Hematopoietic multipotent progenitor cell treated with erythropoietin and hydrocortisone succinate and interleukin-3 and kit ligand, for 6 days (in vitro differentiated cells): ENCODE data around the gene C17orf113.
A peak's percentile ranks its signal among the peaks of the same experiment; 100 is the strongest.

ENCODE experiments used
- DNase-seq: peaks from one replicate; pipeline ENCODE4 v3.0.0-alpha.2; 2015

C17orf113 gene

DNA sequence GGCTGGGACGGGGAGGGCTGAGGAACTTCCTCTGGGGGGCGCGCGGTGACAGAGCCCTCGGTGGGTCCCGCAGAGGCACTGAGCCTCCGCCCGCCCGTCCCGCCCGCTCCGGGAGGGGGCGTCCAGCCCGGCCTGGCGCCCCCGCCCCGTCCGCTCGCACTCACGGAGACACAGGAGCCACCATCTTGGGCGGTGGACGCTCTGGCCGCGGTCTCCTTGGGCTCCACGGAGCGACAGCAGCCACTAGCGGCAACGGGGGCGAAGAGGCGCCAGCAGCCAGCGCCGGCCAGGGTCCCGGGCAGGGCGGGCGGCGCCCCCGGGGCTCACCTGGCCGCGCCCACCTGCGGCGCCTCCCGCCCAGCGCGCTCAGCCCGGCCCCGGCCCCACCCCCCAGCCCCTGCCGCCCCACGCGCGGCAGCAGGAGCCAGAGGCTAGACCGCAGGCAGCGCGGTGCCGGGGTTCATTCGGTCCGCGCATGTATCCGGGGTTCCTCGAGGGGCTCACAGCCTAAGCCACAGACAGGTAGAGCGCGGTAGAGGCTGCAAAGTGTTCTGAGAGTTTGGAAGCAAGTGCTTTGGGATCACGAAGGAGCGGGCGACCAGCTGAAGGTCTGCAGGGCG is at the start of gene C17orf113:
Gene C17orf113 (minus strand): TSS at position 209 of the 620 bp plus-strand sequence. CDS start 7,225 bp downstream, outside the sequence.
- peak; percentile 74 for DNase-seq

DNA sequence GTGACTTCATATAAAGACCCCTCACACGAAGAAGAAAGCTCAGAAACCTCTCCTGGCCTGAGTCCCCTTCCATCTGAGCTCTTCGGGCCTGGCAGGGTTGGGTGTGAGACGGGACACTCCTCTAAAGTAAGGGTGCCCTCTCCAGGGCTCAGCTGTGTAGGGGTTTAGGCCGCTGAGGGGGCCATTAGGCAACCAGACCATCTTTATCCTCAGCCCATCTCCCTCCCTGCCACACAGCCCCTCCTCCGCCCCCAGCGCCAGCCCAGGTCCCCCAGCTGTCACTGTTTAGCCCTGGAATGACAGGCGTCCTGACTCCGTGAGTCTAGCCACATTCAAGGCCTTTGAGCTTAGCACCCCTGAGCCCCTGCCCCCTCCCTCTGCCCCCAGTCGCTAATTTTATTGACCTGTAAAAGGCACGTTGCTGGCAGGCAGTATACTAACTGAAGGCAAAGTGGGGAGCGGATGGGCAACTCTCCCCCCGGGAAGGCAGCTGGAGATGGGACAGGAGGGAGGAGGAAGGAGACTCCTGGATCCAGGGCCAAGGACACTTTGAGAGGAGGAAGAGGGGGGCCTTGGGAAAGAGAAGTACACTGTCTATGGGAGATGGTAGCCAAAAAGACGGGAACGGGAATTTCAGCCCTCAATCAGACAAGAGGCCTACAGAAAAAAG is 48.5 kb upstream of the C17orf113 start:
- DNase-seq = no peak

DNA sequence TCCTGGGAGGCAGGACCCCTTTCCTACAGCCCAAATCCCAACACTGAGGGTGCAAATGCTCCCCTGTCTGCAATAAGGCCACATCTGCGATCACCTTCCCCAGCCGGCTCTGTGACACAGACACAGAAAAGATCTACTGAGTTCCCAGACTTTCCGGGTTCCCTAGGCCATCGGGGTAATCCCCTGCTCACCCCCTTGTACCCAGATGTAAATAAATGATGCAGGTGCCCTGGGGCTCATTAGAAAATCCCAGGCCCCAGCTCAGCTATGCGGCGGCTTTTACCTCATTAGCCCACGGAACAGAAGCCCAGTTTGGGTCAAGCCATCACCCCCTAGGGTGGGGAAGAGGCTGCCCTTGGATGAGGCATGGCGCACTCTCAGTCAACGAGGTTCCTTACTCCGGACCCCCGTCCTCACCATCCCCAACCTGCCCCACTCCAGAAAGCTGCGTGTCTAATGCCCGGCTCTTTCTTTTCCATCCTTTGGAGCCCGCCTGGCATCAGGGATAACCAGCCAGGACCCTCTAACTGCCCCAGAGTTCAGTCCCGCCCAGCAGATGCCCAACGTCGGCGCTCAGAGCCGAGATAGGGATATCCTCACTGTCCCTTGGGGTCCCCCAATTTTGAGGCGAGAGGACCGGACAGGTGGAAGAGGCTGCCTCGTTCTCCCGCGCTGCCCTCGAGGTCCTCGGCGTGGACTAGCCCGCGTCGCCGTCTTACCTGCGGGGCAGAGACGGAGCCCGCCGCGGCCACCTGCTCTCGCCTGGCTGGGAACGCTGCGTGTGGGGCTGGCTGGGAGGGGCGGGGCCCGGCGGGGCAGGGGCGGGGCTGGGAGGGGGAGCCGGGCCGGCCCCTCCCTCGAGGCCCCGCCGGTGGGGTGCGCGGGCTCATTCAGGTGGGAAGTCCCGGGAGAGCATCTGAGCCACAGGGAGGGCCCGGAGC is 47.6 kb upstream of the C17orf113 start, which contains the start of gene ZNF385C:
Gene ZNF385C (minus strand): TSS at position 783 of the 941 bp plus-strand sequence. CDS start 35,417 bp downstream, outside the sequence.
- no peak for DNase-seq

DNA sequence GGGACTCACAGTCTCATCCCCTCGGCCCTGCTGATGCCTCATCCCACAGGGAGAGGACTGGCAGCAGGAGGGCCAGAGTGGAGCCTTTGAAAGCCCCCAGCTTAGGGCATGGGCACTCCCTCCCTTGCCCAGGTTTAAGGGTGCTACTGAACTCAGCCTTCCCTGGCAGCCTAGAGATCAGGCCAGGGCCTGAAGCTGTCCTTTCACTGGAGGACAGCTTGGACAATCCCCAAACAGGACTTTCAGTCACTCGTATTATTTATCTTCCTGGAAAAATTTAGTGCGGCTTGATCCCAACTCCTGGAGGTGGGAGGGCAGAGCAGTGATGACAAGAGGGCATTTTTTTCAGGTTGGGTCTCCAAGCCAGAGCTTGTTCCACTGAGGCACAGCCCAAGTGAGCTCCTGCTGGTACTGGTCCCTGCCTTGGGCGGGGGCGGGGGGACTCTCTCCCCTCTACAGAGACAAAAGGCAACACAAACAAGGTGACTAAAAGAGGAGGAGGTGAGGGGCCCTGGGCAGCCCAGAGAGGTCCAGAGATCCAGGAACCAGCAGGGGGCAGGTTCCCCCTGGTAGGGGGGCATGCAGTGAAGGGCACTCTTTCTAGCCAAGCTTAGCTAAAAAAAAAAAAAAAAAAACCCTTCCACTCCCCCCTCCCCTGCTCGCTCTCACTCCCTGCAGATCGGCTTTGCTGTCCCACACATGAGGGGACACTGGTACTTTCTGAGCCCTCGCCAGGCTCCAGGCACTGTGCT is 46.1 kb upstream of the C17orf113 start:
- DNase-seq = no peak

DNA sequence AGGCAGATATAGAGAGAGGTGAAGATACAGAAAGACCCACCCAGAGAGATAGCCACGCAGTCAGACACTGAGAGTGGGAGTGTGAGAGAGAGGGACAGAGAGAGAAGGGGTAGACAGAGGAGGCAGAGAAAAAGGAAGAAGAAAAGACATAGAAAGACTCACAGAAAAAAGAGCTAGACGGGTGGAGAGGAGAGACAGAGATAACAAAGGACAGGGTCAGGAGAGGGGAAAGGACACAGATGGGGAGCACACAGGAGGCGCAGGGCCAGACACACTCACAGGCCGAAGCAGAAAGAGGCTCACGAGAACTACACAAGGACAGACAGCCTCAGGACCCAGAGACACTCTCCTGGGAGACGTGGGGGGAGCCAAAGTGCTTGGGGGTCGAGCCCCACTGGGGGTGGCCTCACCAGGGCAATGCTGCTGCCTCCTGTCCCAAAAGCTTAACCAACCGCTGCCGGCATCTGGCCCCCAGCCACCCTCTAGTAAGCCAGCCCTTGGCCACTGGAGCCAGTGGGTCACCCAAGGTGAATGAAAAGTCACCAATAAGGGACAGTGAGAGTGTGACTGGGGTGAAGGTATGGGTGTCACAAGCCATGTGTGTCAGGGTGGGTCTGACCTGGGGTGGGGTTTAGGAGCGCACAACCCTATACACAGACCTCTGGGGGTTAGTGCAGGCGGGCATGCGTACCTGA is 44.1 kb upstream of the C17orf113 start:
- no peak for DNase-seq

DNA sequence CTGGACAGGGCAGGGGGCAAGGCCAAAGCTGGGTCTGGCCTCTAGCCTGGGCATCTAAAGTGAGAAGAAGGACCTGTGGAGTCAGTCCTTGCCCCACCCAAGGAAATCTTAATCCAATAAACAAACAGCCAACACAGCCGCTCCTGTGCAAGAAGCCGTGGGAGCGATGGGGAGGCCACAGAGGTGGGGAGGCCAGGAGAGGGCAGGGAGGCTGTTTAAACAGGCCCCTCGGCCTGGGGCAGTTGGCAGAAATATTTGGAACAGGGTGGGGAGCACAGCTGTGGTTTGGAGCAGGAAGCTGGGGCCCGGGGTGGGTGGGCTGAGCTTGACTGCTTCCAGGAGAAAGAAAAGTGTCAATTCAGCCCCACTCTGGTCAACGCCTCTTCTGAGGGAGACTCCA is 42.5 kb upstream of the C17orf113 start:
- no peak for DNase-seq

DNA sequence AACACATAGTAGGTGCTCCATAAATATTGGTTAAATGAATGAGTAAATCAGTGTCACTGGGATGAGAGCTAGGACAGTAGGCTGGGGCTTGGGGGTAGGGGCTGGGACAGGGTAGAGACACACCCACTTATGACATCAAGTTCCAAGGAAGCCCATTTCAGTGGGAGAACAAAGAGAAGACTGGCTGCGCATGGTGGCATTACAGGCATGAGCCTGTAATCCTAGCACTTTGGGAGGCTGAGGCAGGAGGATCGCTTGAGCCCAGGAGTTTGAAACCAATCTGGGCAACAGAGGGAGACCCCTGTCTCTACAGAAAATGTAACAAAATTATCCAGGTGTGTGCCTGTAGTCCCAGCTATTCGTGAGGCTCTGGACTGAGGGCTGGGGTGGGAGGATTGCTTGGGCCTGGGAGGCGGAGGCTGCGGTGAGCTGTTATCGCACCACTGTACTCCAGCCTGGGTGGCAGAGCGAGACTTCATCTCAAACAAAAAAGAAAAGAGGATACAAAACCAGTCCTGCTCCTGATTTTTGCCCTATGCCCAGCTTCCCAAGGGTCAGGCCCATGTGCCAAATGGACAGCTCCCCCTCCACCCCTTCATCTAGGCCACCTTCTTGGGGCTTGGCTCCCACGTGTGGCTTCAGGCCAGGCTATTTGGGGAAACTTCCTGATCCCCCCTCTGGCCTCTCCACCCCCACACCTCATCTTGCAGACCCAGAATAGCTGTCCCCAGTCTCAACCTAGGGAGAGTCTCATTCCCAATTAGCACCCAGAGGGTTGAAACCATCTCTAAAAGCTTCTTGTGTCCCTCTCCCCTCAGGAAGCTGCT is 40.8 kb upstream of the C17orf113 start:
- DNase-seq = no peak

DNA sequence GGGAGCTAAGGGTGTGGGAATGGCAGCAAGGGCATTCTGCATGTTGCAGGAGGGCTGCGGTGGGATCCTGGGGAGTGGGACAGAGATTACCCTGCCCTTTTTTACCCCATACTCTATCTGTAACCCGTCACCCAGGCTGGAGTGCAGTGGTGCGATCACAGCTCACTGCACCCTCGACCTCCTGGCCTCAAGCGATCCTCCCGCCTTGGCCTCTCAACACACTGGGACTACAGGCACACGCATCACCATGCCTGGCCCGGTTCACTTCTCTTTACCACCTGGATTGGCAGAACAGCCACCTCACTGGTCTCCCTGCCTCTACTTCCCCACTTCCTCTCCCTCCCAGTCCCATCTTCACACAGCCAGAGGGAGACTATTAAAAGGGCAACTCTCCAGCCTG is 38.3 kb upstream of the C17orf113 start:
- no peak for DNase-seq

DNA sequence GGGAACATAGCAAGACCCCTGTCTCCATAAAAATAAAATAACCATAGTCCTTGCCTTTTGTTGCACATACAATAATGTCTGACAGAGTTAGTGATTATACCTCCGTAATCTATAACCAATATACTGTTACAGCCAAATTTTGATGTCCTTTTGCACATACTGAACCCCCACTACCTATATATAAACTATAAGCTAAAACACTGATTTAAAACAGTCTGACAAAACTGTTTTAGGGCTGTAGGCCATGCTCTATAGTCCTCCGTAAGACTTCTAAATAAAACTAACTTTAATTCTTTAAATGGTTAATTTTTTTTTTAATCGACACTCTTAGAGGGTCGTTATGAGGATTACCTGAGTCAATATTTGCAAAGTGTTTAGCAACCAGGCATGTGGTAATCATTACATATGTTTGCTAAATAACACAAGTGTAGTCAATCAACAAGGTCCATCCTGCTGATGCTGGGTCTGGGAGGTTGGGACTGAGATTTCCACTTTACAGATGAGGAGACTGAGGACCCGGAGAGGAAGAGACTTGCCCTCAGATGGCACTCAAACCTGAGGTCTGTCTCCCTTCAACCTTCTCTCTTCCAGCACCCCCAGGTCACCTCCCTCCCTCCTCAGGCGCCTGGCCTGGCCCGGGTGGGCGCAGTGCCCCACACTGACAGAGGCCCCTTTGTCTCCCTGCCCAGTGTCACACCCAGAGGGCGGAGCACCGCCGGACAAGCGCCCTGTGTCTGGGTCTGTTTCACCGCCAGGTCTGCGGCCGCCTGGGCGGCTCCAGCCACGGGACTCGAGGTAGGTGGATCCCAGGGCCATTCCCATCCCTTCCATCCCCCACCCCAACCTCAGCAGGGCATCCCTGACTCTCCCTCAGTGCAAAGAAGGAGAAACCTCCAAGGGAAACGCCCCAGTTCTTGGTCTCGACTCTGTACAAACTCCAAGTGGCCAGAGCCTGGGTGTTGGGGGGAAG is 37.6 kb upstream of the C17orf113 start:
- DNase-seq = no peak

DNA sequence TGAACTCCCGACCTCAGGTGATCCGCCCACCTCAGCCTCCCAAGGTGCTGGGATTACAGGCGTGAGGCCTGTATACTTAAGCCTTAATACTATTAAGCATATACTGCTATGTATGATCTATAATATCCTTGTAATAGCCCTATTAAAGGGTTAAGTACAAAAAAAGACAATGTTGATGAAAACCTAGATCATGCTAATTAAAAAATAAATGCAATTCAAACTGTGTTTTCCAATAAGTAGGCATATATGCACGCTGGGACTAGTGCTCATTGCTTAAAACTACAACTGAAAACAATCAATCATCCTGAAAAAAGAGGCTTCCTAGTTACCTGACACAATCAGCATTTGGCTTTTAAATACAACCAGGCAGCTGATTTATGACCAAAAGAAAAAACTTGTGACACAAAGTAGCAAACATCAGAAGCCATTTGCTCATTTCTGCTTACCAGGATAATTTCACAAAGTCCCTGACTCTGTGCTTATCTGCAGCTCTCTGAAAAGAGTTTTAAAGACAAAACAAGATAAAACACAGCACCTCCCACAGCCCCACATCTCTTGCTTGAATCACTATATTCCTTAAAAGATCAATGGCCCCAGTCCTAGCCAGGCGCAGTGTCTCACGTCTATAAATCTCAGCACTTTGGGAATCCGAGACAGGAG is 36.8 kb upstream of the C17orf113 start:
- no peak for DNase-seq

DNA sequence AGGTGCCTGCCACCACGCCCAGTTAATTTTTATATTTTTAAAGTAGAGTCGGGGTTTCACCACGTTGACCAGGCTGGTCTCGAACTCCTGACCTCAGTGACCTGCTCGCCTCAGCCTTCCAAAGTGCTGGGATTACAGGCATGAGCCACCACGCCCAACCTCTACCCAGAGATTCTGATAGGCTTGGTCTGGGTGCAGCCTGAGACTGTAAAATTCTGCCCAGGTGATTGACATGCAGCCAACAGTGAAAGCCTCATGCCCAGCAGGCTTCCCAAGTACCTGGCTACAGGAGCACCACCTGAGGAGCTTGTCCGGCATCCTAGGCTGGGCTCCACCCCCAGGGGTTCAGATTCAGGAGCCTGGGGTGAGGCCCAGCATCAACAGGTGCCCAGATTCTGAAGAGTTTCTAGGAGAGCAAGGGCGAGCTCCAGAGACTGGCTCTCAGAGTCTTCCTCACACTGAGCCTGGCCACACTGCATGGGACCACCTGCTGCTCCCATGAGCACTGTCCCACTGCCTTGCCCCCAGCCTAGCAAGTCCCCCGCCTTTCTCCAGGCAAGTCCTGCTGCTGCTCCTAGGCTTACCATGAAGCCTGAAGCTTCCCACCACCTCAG is 31.2 kb upstream of the C17orf113 start:
- DNase-seq = no peak

DNA sequence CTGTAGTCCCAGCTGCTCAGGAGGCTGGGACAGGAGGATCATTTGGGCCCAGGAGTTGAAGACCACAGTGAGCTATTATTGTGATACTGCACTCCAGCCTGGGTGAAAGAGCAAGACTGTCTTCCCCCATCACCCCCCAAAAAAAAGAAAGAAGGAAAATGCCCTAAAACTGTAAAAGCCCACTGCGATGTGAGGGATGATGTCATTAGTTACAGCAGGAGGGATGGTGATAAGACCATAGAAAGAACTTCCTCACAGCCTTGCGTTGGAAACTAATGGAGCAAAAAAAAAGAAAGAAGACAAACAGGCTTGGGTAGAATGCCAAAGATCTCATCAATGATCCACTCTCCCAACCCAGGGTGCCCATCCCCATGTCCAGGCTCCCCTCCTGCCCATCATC is 29.1 kb upstream of the C17orf113 start:
- DNase-seq = no peak

DNA sequence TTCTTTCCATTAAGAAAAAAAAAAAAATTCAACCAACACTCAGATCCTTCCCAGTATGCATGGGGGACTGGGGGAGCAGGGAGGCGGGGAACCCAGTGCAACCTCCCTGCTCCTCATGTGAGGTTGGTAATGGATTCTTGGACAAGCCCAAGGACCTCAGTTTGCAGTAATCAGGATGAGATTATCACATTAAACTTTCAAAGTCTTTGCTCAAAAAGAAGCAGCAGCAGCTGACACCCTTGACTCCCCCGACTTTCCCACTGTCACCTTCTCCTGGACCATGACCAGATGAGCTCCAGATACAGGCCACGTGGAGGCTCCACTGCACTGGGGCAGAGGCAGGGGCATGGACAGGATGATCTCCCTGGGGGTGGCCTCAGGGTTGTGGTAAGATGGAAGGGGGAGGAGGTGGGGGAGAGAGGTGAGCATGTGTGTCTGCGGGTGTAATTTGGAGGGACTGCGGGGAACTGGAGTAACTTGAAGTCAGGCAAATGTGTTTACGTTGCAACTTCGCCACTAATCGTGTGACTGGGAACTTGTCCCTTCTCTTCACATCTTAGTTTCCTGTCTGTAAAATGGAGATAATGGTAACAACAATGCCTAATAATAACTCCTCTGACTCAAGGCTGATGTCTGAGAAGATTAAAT is 28.1 kb upstream of the C17orf113 start:
- peak; percentile 57 for DNase-seq

DNA sequence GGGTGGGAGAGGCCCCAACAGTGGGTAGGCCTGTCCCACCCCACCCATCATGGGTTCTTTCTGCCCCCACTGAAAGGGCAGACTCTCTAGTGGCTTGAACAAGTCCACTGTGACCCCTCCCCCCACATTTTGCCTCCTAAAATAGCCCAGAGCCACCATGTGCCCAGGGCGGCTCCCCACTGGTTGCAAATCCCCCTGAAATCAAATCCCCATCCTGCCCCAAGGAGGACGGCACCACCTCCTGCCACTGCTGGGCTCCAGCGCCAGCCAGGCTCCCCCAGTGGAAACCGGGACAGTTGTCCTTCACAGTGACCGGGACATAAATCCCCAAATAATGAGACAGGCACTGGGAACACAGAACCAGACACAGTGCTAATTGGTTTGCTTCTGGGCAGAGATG is 27.4 kb upstream of the C17orf113 start:
- no peak for DNase-seq

DNA sequence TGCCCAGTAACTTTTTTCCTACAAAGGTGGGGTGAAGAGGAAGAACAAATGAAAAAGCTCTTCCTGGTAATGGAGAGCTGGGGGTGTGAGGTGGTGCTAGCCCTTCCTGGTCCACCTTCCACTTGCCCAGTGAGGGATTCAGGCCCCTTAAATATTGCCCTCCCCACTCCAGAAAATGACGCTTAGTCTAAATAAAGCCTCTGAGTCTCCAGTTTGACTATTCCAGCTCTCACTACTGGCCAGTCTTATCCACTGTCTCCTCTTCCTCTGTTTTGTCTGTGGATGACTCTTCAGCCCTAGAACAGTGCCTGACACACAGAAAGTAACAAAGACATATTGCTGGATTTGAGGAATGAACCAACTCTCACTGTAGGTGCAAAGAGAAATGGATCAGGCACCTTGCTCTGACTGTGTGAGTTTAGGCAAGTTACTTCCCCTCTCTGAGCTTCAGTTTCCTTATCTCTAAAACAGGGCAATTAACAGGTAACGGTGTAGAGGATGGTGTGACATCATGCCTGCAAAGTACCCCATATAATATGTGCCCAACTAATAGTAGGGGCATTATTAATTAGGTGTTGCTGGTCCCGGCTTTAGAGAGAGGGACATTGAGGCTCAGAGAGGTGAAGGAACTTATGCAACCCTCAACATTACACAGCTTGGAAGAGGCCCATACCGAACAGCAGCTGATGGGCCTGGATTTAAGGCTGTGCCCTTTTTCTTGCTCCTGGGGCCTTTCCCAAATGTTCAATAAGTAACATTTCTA is 26.6 kb upstream of the C17orf113 start:
- DNase-seq = no peak

DNA sequence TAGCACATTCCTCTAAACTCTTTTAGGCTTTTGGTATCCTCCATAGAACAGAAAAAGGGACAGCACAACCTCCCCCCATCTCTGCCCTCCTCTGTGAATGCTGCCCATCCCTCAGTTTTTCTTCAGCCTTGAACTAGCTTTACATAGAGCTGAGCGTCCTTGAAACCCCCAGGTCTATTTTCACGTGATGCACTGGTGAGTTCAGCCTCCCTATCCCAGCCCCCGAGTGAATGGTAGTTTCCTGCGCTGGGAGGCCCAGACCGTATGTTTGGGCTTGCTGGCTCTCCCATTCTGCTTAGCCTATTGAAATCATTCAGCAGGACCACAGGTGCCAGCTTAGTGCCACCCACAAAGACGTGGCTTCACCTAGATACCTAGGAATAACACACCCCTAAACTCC is 25.4 kb upstream of the C17orf113 start:
- DNase-seq = no peak

DNA sequence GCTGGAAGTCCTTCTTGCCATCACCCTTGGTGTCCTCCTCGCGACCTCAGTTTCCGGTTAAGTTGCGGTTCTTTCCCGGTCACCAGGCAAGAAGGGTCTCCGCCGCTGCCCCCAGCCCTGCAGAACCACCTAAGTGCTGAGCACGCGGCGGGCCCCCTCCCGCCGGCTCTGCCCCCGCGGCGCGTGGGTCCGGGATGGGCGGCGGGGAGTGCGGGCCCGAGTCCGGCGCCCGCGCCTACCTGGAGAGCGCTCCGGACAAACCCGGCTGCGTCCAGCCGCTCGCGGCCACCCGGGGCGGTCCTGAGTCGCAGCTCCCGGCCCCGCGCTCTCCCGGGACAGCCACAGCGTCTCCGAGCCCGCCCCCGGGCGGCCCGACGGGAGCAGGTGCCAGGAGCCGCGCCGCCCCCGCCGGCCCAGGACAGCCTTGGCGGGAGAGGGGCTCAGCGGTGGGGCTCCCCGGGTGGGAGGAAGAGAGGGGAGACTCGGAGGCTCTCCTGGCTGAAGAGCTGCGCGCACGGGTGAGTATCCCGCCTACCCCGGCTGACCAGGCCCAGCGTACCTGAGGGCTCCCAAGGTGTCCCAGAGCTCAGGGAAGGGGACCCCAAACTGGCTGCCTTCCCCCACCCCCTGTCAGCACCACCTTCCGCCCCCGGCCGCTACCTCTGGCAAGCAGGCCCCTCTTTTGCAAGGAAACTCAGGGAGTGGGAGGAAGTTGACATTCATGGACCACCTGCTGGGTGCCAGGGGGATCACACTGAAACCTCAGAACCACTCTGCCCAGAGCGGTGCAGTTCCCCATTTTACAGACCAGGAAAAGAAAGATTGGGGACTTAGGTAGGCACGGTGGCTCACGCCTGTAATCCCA is 22.2 kb upstream of the C17orf113 start:
- no peak for DNase-seq
